CD14-positive monocyte (primary cell): ENCODE results near the gene ALAS1. TPM values are rescaled to one million over a fixed set of nuclear protein-coding genes. Genes with fewer than 3 reads are reported as not detected.

Experiments
- DNase-seq, 3 donors: peaks; one replicate each; pipeline ENCODE4 v3.0.0-alpha.2; 2011 to 2022
- H2AFZ ChIP-seq: 2 replicates; pipeline ENCODE4 v1.6.0; 2012; ENCODE audit warnings: mild to moderate bottlenecking, low read depth, low read length, inconsistent platforms; ENCODE audit not compliant: insufficient read depth, poor library complexity, severe bottlenecking
- H3K27ac ChIP-seq, 2 donors: 1 replicate in 1 of 2; 2 replicates in 1 of 2; pipeline ENCODE4 v1.5.1; 2012 to 2013; ENCODE audit warnings: low read length in 2 of 2, control low read depth in 1 of 2, inconsistent platforms in 1 of 2, low read depth in 1 of 2, mild to moderate bottlenecking in 1 of 2
- H3K27me3 ChIP-seq, 2 donors: one replicate each; pipeline versions ENCODE4 v1.6.0 to v1.6.1; 2011 to 2013; ENCODE audit warnings: low read length in 2 of 2; ENCODE audit not compliant: control insufficient read depth in 2 of 2, insufficient read depth in 2 of 2
- H3K36me3 ChIP-seq, 2 donors: replicated peaks in 1 of 2; 1 replicate in 1 of 2; 2 replicates in 1 of 2; pipeline versions ENCODE4 v1.5.1 to v1.6.1; 2012 to 2013; ENCODE audit warnings: low read length in 2 of 2, control low read depth in 1 of 2, inconsistent platforms in 1 of 2, mild to moderate bottlenecking in 1 of 2; ENCODE audit not compliant: insufficient read depth in 2 of 2, control insufficient read depth in 1 of 2
- H3K4me1 ChIP-seq, 2 donors: 1 replicate in 1 of 2; 2 replicates in 1 of 2; pipeline versions ENCODE4 v1.5.1 to v1.6.1; 2012 to 2013; ENCODE audit warnings: low read length in 2 of 2, control low read depth in 1 of 2, inconsistent platforms in 1 of 2, mild to moderate bottlenecking in 1 of 2, moderate library complexity in 1 of 2; ENCODE audit not compliant: insufficient read depth in 2 of 2, control insufficient read depth in 1 of 2
- H3K4me2 ChIP-seq: replicated peaks from 2 replicates; pipeline ENCODE3; 2012; ENCODE audit warnings: low read length, moderate library complexity, mild to moderate bottlenecking; ENCODE audit not compliant: poor library complexity, severe bottlenecking; ENCODE audit errors: extremely low read depth
- H3K4me3 ChIP-seq, 3 experiments: fragments of 200-600 bp in 1 of 3; sonication (generic) in 1 of 3; replicated peaks in 1 of 3; 1 replicate in 2 of 3; 2 replicates in 1 of 3; pipeline ENCODE4 v1.5.1; 2011 to 2013; ENCODE audit warnings: low read length in 3 of 3, mild to moderate bottlenecking in 3 of 3, control low read depth in 2 of 3, low read depth in 2 of 3, inconsistent platforms in 1 of 3, moderate library complexity in 1 of 3
- H3K79me2 ChIP-seq: 2 replicates; pipeline ENCODE4 v1.6.0; 2012; ENCODE audit warnings: mild to moderate bottlenecking, control low read depth, inconsistent platforms, low read length, moderate library complexity; ENCODE audit not compliant: insufficient read depth
- H3K9ac ChIP-seq: 2 replicates; pipeline ENCODE4 v1.6.0; 2017; ENCODE audit warnings: low read length, mild to moderate bottlenecking; ENCODE audit not compliant: insufficient read depth, poor library complexity, severe bottlenecking
- H3K9me3 ChIP-seq, 2 donors: replicated peaks in 1 of 2; 1 replicate in 1 of 2; 2 replicates in 1 of 2; pipeline versions ENCODE4 v1.5.1 to v1.6.1; 2012 to 2013; ENCODE audit warnings: low read length in 2 of 2, control low read depth in 1 of 2; ENCODE audit not compliant: control insufficient read depth in 1 of 2, insufficient read depth in 1 of 2
- H4K20me1 ChIP-seq: 2 replicates; pipeline ENCODE4 v1.6.0; 2012; ENCODE audit warnings: mild to moderate bottlenecking, low read length, control low read depth, moderate library complexity; ENCODE audit not compliant: insufficient read depth
- H3K27ac Mint-ChIP-seq, 7 donors: one replicate each; pipeline ENCODE4 v1.8.0; 2020; ENCODE audit warnings: mild to moderate bottlenecking in 7 of 7, mixed read lengths in 7 of 7, moderate library complexity in 6 of 7, inconsistent platforms in 2 of 7
- H3K27me3 Mint-ChIP-seq, 3 donors: one replicate each; pipeline ENCODE4 v1.8.0; 2021 to 2022; ENCODE audit warnings: low read depth in 3 of 3, mild to moderate bottlenecking in 3 of 3, mixed read lengths in 3 of 3, moderate library complexity in 3 of 3, inconsistent platforms in 1 of 3
- H3K36me3 Mint-ChIP-seq, 2 donors: one replicate each; pipeline ENCODE4 v1.8.0; 2020; ENCODE audit warnings: mixed read lengths in 2 of 2, inconsistent platforms in 1 of 2, mild to moderate bottlenecking in 1 of 2
- H3K4me1 Mint-ChIP-seq: one replicate; pipeline ENCODE4 v1.8.0; 2020; ENCODE audit warnings: mild to moderate bottlenecking, mixed read lengths
- H3K4me3 Mint-ChIP-seq, 2 donors: one replicate each; pipeline ENCODE4 v1.8.0; 2020; ENCODE audit warnings: mild to moderate bottlenecking in 2 of 2, mixed read lengths in 2 of 2, moderate library complexity in 1 of 2
- H3K9me3 Mint-ChIP-seq, 7 donors: one replicate each; pipeline ENCODE4 v1.8.0; 2020 to 2022; ENCODE audit warnings: mixed read lengths in 7 of 7, mild to moderate bottlenecking in 6 of 7, moderate library complexity in 6 of 7, inconsistent platforms in 2 of 7
- WGBS: methylation state at CpG from one replicate; pipeline ENCODE4 v1.1.5; 2013; ENCODE audit warnings: missing lambda C conversion rate; ENCODE audit not compliant: insufficient coverage; 5-methylcytosine and 5-hydroxymethylcytosine counted together
- intact Hi-C, 2 donors: fragments of 100-400 bp; cut with micrococcal nuclease; formaldehyde crosslinking; loops; one replicate each; pipeline versions ENCODE4 v1.15.0 to v1.15.1; 2023
- polyA plus RNA-seq, 3 donors: library from polyadenylated mRNA; depleted of rRNA in 1 of 3; unstranded in 2 of 3; stranded (reverse) in 1 of 3; fragments of 300-500 nt in 2 of 3; fragments of >200 nt in 1 of 3; fragmentation: Illumina TruSeq in 2 of 3; gene quantifications; 1 replicate in 2 of 3; 2 replicates in 1 of 3; pipeline ENCODE4 v1.2.3, GENCODE V29; 2012 to 2021
- TF ChIP-seq, protein P1 (sequence below): fragments of 200-600 bp; IDR thresholded peaks from one replicate; pipeline ENCODE4 v1.8.0; 2022; ENCODE audit warnings: antibody characterized with exemption, mild to moderate bottlenecking

Gene ALAS1
- polyA plus RNA-seq, 3 donors = 20.9 to 84.7 (median 38.7) TPM

DNA sequence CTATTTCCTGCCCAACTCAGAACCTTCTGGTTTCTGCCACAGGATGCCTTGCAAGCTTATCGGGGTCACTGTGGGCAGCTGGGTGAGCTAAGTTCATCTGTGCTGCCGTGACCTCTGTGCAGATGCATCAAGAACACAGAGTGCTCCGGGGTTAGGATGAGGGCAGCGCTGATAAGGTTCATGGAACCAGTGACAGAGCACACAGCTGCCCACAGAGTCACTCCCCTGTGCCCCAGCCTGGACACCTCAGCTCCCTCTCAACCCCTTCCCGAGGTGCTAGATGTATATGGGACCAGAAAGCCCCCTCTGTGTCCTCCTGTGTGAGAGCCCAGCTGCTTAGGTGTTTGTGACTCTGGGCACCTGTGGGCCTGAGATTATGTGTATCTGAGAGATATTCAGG is 15.8 kb upstream of the ALAS1 start:
- Histone ChIP-seq H3K9ac (no peak overlapping the region), H3K4me1 (peaks cover 31 to 32% of the 10 kb centered on the region in 2 donors), H3K79me2 (peaks cover 9% of the 10 kb centered on the region), H3K4me3 (no peak overlapping the region), H3K4me2 (no peak overlapping the region), H3K27ac (no peak overlapping the region), H2AFZ (no peak overlapping the region), H3K36me3 (no peaks in the 10 kb centered on the region), H3K27me3 (no peaks in the 10 kb centered on the region), H4K20me1 (no peaks in the 10 kb centered on the region), H3K9me3 (no peaks in the 10 kb centered on the region)
- Mint-ChIP-seq H3K4me1 (peaks cover 43% of the 10 kb centered on the region), H3K4me3 (no peak overlapping the region), H3K36me3 (peaks cover 0 to 5% of the 10 kb centered on the region in 2 donors), H3K27me3 (peaks cover 1 to 4% (median 2%) of the 10 kb centered on the region in 3 donors), H3K9me3 (peaks cover 0 to 5% (median 0%) of the 10 kb centered on the region in 7 donors), H3K27ac (no peak overlapping the region)
- TF ChIP-seq, protein P1, sequence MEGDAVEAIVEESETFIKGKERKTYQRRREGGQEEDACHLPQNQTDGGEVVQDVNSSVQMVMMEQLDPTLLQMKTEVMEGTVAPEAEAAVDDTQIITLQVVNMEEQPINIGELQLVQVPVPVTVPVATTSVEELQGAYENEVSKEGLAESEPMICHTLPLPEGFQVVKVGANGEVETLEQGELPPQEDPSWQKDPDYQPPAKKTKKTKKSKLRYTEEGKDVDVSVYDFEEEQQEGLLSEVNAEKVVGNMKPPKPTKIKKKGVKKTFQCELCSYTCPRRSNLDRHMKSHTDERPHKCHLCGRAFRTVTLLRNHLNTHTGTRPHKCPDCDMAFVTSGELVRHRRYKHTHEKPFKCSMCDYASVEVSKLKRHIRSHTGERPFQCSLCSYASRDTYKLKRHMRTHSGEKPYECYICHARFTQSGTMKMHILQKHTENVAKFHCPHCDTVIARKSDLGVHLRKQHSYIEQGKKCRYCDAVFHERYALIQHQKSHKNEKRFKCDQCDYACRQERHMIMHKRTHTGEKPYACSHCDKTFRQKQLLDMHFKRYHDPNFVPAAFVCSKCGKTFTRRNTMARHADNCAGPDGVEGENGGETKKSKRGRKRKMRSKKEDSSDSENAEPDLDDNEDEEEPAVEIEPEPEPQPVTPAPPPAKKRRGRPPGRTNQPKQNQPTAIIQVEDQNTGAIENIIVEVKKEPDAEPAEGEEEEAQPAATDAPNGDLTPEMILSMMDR = no peak
- DNase-seq = no peak
- intact Hi-C loops = no loop called here
- WGBS = 66% methylated on average over 4 of the region's 5 CpGs

DNA sequence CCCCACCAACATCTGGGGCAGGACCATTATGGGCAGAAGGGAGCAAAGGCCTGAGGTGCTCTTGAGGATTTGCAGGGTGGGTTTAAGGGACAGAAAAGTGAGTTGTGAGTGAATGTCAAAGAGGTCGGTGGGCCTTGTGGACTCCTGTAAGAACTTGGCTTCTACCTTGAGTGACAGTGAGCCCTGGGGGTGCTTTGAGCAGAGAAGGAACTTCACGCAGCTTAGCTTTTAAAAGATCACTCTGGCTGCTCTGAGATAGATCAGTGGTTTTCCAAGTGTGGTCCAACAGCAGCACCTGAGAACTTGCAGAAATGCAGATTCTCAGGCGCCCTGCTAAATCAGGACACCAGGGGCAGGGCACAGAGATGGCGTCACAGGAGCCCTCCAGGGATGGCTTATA is 15.3 kb upstream of the ALAS1 start:
- Histone ChIP-seq H3K27me3 (no peaks in the 10 kb centered on the region), H3K79me2 (peaks cover 9% of the 10 kb centered on the region), H3K27ac (no peak overlapping the region), H3K4me2 (no peak overlapping the region), H2AFZ (no peak overlapping the region), H3K9ac (no peak overlapping the region), H3K4me1 (peaks cover 31 to 32% of the 10 kb centered on the region in 2 donors), H4K20me1 (no peaks in the 10 kb centered on the region), H3K4me3 (no peak overlapping the region), H3K9me3 (no peaks in the 10 kb centered on the region), H3K36me3 (no peaks in the 10 kb centered on the region)
- intact Hi-C loops = no loop called here
- 94% methylated on average over 3 of the region's 4 CpGs for WGBS
- Mint-ChIP-seq H3K9me3 (peaks cover 0 to 5% (median 0%) of the 10 kb centered on the region in 7 donors), H3K4me1 (peaks cover 44% of the 10 kb centered on the region), H3K4me3 (no peak overlapping the region), H3K27me3 (peaks cover 1 to 2% (median 2%) of the 10 kb centered on the region in 3 donors), H3K27ac (peak overlapping the region in 1 of 7 donors; percentile 2), H3K36me3 (peaks cover 0 to 5% of the 10 kb centered on the region in 2 donors)
- TF ChIP-seq, protein P1 = no peak
- DNase-seq = no peak
